GOT3 (cell line): Measurements from ENCODE around the gene SUDS3.
A peak's percentile ranks its signal among the peaks of the same experiment; 100 is the strongest.

ENCODE experiments used
- DNase-seq: peaks from one replicate; lab custom pipeline; 2025; ENCODE audit warnings: mixed read lengths; lab: John Stamatoyannopoulos, UW

SUDS3 gene

GRCh38 chr12:118356809-118357256 lies 19.5 kb upstream of the SUDS3 start:
- no peak for DNase-seq

DNA sequence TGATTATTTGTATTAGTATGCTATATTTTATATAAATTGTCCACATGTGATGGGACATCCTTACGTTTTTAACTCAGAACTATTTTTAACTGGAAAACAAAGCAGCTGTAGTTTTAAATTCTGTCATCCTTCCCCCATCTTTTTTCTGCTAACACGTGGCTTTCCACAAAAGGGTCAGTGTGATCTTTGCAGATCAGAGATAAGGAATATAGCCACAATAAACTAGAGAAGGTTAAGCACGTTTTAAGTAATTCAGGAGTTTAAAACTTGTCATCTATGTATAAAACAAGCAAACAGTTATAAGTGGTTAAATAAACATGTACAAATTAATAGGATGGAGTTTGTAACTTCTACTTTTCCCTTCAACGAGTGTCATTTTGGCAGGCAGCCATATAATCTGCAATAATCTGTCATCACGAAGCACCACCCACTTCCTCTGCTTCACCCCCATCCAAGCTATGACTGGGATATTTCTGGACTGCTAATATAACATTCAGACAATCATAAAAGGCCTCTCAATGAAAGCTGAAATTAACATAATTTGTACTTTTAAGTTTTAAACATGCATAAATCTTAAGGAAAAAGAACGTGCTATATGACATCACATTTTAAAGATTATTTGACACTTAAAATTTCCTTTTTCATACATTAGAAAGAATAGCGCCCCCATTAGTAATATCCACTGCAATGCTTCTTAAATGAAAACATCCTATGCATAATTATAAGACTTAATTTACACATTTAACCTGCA lies 18.9 kb upstream of the SUDS3 start:
- DNase-seq, result no peak

DNA sequence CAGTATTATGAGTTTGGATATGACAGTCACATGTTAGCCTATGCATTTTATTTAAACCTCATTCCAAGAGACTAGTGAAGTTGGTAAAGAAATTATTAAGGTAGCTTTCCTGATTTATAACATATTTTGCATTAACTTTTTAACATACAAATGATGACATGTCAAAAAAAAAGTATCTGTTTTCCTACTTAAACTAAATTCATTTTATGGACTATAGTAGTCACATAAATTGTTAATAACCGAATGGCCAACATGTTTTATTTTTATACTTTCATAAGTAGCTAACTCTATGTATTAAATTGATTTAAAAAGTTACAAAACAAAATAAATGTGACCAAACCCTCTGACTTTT lies 18.4 kb upstream of the SUDS3 start:
- no peak for DNase-seq

DNA sequence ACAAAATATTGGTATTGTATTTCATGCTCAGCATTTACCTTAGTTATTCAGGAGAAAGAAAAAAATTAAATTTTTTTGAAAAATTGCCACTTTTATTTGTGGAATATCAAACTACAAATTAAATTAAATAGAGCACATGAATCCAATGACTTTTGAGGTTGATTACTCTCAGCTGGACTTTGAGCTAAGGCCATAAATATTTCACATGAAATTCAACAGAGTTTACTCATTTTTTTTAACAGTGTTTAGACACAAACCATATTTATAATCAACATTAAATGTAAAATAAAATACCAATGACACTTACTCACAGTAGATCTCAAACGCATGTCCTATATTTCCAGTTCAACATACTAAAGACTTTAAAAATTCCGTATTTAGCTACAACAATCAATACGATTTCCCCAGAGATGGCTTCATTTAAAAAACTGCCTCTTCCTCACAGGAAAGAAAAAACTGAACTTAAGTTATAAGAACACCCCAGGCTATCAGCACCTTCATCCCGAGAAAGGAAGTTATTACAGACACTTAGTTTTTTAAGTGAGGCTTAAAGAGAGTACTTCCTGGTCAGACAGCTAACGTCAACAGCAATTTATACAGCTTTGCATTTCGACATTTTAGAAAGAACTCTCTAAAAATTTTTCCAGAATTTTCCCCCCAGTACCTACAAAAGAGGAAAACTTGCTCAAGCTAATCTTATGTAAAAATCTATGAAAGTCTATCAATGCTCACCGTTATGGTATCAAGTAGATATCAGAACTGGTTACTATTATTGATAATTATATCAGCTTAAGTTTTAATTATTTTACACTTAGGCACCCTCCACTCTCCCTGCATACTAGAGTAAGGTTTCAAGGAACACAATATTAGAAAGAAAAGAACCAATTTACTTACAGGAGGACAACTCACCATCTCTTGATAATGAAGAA lies 17.5 kb upstream of the SUDS3 start:
- DNase-seq, result no peak

DNA sequence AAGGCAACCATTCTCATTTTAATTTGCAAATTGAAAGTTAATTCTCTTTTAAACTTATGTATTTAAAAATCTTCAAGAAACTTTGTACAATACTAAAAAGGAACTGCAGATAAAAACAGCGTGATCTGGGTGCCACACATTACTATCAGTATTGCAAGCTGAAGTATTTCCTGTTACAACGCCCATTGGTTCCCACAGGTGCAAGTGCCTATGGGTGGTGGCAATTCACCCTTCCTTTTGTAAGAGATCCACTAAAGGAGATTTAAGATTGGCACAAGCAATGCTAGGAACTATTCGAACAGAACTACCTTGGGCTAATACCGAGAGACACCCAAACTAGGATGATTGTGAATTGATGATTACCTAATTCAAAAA lies 16.8 kb upstream of the SUDS3 start:
- DNase-seq, result no peak

- DNase-seq, result no peak
Measured at GRCh38 chr12:118361092-118361404, 15.3 kb upstream of the SUDS3 start.

DNA sequence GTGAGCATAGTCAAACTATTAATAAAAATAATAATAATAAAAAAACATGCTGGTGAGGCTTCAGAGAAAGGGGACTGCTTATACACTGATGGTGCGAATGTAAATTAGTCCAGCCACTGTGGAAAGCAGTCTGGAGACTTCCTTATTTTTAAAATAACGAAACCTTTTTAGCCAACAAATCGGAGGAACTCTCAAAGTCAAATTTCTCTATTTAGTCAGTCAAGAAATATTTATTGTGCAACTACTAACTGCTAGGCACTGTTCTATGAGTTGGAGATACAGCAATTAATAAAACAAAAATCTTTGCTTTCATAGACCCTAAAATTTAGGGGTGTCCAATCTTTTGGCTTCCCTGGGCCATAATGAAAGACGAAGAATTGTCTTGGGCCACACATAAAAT lies 14.5 kb upstream of the SUDS3 start:
- DNase-seq, result no peak

DNA sequence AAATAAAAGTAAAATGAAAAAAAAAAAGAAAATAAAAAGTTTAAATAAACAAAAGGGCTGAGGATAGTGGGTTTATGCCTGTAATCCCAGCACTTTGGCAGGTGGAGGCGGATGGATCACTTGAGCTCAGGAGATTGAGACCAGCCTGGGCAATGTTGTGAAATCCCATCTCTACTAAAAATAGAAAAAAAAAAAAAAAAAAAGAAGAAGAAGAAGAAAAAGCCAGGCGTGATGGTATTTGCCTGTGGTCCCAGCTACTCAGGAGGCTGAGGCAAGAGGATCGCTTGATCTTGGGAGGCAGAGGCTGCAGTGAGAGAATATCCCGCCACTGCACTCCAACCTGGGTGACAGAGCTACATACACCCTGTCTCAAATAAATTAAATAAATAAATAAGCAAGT lies 7.5 kb upstream of the SUDS3 start:
- DNase-seq, result no peak

DNA sequence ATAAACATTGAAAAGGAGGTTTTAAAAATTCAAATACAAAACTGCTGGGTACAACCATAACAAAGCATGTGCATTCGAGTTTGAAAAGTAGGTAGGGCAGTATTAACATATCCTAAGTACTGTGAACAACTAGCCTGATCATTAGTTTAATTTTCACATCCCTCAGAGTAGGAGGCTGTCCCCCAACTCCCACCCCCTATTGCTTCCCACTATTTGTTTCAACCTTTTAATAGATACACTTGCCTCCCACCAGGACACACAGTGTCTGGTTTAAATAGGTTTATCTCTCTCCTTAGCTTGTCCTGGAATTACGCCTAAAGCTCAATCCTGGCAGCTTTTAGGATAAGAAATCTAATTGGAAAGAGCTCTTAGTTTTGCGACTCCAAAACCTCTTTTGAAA lies 5.8 kb upstream of the SUDS3 start:
- DNase-seq, result no peak

- DNase-seq, result no peak
Measured at GRCh38 chr12:118371321-118372282, 4.8 kb upstream of the SUDS3 start.

GRCh38 chr12:118372541-118373495 lies 3.5 kb upstream of the SUDS3 start, which contains the start of gene TAOK3:
TAOK3 (minus strand) TSS chr12:118372907; CDS start chr12:118255567, 117,340 bp downstream.
- DNase-seq, result peak; percentile 94

DNA sequence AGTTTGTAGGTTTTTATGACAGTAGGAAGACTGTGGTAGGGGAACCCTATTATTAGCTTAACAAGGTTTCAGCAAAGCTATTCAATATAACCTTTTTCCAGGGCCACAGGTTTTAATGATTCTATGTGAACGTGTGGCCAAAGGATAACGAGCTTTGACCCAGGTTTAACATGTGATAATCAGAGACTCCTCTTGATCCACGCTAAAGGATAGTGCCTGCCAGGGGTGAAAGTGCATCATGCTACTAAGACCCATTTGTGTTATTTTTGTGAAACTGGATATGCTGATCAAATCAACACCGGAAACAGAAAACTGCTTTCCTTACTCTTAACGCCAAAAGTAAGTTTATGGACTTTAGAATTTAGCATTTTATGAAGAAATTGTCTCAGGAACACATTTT lies 2.7 kb upstream of the SUDS3 start:
- DNase-seq, result no peak

DNA sequence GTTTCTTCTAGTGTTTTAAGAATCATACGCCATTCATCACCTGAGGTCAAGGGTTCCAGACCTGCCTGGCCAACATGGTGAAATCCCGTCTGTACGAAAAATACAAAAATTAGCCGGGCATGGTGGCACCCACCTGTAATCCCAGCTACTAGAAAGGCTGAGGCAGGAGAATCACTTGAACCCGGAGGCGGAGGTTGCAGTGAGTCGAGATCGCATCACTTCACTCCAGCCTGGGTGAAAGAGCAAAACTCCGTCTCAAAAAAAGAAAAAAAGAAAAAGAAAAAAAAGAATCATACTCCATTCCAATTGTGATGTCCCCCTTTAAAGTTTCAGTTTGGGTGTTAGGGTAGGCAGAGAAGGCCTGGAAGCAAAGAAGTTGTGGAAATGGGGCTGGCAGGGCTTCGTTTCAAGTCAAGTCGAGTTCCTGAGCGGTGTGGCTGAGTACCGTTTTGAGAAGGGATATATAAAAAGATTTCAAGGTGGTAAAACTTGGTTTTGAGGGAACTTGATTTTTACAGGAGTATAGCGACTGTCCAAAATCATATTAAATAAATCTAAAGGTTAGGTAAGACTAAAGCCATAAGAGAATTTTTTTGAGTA lies 2.1 kb upstream of the SUDS3 start:
- no peak for DNase-seq

DNA sequence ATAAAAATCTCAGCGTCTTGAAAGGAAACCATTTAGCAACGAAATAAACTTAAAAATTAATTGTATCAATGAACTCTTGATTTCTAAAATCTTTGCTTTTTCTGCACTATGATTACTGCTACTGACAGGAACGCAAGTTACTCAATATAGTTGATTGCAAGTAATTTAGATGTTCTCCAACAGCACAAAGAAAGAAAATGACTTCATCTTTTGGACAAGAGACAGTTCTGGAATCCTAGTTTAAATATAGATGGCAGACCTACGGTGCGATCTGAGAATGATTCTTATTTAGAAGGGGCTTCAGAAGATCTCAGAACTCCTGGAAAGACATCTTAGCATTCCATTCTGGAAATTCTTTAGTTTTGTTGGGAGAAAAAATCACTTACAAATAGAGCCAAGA lies 1.4 kb upstream of the SUDS3 start:
- no peak for DNase-seq

DNA sequence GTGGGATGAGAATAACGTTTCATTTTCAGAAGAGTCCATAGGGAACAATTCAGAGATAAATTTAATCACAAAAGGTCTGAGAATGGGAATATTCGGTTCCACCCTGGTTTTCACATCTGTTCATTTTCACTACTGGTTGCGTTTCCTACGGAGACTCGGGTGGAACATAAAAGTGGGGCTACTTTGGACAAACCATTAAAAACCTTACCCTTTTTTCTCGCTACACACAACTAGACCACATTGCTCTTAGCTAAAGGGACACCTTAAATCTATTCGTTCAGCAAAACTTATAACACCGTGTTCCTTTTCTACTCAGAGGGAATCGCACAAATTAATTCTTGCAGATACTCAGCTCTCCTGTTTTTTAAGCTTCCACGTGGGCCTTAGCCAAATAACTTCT lies 1.0 kb upstream of the SUDS3 start:
- no peak for DNase-seq

DNA sequence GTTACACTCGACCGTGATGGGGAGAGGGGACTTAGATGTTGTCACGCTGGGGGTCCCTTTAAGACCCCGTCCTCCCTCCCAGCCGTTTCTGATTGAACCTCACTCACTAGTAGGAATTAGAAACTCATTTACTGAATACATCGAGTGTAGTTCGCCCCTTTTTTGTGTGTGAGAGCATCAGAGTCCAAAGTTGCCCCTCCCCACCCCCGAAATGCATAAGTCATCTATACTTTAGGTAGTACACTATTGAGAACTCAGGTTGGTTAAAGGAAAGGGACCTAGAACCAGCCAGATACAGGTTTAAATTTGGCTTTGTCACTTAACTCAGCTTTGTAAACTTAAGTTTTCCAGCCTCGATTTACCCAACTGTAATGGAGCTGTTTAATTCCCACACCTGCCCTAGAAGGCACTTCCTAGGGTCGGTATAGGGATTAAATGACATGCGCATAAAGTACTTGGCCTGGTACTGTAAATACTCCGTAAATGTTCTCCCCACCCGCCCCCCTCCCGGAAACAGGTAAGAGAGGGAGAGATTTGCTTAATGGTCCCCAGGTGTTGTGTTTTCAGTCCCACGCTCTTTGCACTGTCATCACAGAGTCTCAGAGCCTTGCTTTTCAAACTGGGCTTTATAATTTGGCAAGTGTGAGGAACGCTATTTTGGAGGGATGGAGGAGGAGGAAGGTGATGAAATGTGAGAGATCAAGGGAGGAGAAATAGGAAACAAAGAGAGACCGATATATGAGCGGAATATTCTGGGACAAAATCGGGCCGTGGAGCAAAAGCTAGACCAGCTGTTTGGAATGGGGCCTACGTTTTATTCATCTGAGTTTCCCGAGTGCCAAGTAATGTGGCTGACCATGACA lies 897 bp downstream of the SUDS3 start:
- no peak for DNase-seq

GRCh38 chr12:118377884-118378470 lies 1.6 kb downstream of the SUDS3 start:
- DNase-seq, result peak; percentile 34

DNA sequence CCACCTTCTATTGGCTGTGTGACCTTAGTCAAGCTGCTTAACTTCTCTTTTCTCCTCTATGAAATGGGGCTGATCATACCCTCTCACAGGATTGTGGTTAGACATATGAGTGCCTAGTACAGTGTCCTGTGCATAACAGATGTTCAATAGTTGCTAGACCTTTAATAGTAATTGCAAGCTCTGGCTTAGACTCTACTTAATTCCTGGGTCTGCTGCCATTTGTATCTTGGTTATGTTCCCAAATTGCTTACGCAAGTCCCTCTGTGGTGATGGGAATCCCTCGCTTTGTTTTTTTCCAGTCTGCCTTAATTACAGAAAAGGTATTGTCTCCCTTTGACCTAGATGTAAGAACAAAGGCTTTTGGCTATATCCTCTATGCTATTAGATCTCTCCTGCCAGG lies 15.1 kb downstream of the SUDS3 start:
- no peak for DNase-seq

- DNase-seq, result no peak
Measured at GRCh38 chr12:118391836-118392235, 15.5 kb downstream of the SUDS3 start.
